Panc1 (cell line): Measurements from ENCODE around the gene GBP3. TPM values are rescaled to one million over a fixed set of nuclear protein-coding genes. Genes with fewer than 3 reads are reported as not detected.
"Not testable (repeated sequence)": the region's sequence is repeated elsewhere in the genome, so short reads cannot be mapped to it uniquely, and the experiment has no call there.

Source experiments
- ATAC-seq: fragments of 200-7000 bp; cut with Tn5 transposase; 2 replicates; pipeline ENCODE4 v1.9.1; 2020; ENCODE audit warnings: mild to moderate bottlenecking, moderate library complexity
- BruUV-seq: library from RNA; stranded (reverse); fragments of 400-500 nt; replicated peaks from 2 replicates; lab custom pipeline; 2021; lab: Mats Ljungman, UMichigan
- CTCF ChIA-PET: fragments of 300-600 bp; sonication (Branson Sonifier 250); formaldehyde crosslinking; loops from one replicate; lab custom pipeline; 2022; ENCODE audit warnings: antibody characterized with exemption; lab: Charles Lee
- POLR2A ChIA-PET: fragments of 300-600 bp; sonication (Branson Sonifier 250); formaldehyde crosslinking; loops from one replicate; lab custom pipeline; 2022; ENCODE audit warnings: antibody characterized with exemption; lab: Charles Lee
- DNase-seq: peaks from one replicate; pipeline ENCODE4 v3.0.0-alpha.2; 2010; ENCODE audit warnings: low read depth, low spot score
- H3K27ac ChIP-seq: 2 replicates; pipeline ENCODE4 v1.5.1; 2011; ENCODE audit warnings: mild to moderate bottlenecking, low read length, inconsistent platforms
- H3K27me3 ChIP-seq: fragments of 200-500 bp; sonication (Bioruptor generic); 2 replicates; pipeline ENCODE4 v1.6.0; 2014; ENCODE audit warnings: low read length, inconsistent platforms; ENCODE audit not compliant: control insufficient read depth, insufficient read depth
- H3K36me3 ChIP-seq: fragments of 200-500 bp; sonication (Bioruptor generic); 2 replicates; pipeline ENCODE4 v1.5.1; 2014; ENCODE audit warnings: inconsistent platforms, mild to moderate bottlenecking, low read length, moderate library complexity; ENCODE audit not compliant: control insufficient read depth, insufficient read depth
- H3K4me1 ChIP-seq: 2 replicates; pipeline ENCODE4 v1.5.1; 2011; ENCODE audit warnings: inconsistent platforms, mild to moderate bottlenecking, low read length, moderate library complexity; ENCODE audit not compliant: control insufficient read depth, insufficient read depth
- H3K4me3 ChIP-seq, 2 experiments: 2 replicates each; pipeline ENCODE4 v1.5.1; 2011 to 2012; ENCODE audit warnings: low read depth in 2 of 2, low read length in 2 of 2, mild to moderate bottlenecking in 2 of 2, inconsistent platforms in 1 of 2, moderate library complexity in 1 of 2
- H3K9me3 ChIP-seq: fragments of 200-500 bp; sonication (Bioruptor generic); 2 replicates; pipeline ENCODE4 v1.5.1; 2014; ENCODE audit warnings: low read depth, mild to moderate bottlenecking, inconsistent platforms, low read length, moderate library complexity; ENCODE audit not compliant: control insufficient read depth, insufficient read depth
- CTCF ChIP-seq: fragments of 450-650 bp; IDR thresholded peaks from 2 replicates; pipeline ENCODE4 v1.5.1; 2017; ENCODE audit warnings: mild to moderate bottlenecking
- POLR2AphosphoS5 ChIP-seq: IDR thresholded peaks from 2 replicates; pipeline ENCODE4 v1.6.1; 2012; ENCODE audit warnings: mild to moderate bottlenecking, low read depth, low read length, moderate library complexity
- SIN3A ChIP-seq: IDR thresholded peaks from 2 replicates; pipeline ENCODE4 v1.6.1; 2012; ENCODE audit warnings: low read depth, mild to moderate bottlenecking, low read length, moderate library complexity, borderline replicate concordance; ENCODE audit not compliant: insufficient read depth
- TCF7L2 ChIP-seq: IDR thresholded peaks from 2 replicates; pipeline ENCODE4 v1.6.1; 2011; ENCODE audit warnings: mild to moderate bottlenecking, low read depth, low read length, inconsistent platforms
- in situ Hi-C: cut with HindIII; loops from 2 replicates; pipeline ENCODE4 v1.10.0; 2016; ENCODE audit warnings: low sequenced_read_pairs, low pct_unique_long_range_greater_than_20kb
- intact Hi-C: fragments of 100-400 bp; cut with micrococcal nuclease; formaldehyde crosslinking; loops from one replicate; pipeline ENCODE4 v1.10.0; 2022; ENCODE audit not compliant: unreplicated experiment
- total RNA-seq: library from RNA; stranded (reverse); gene quantifications from one replicate; pipeline ENCODE4 v1.2.1, GENCODE V29; 2021; ENCODE audit not compliant: unreplicated experiment
- TF ChIP-seq, protein P1 (sequence below), 2 experiments: IDR thresholded peaks; 2 replicates each; pipeline ENCODE4 v1.6.1; 2011 to 2012; ENCODE audit warnings: low read depth in 2 of 2, control low read depth in 1 of 2, low read length in 1 of 2, mild to moderate bottlenecking in 1 of 2, moderate library complexity in 1 of 2; ENCODE audit not compliant: insufficient read depth in 1 of 2

The GBP3 gene
- total RNA-seq, 1 experiment from 2014 or later = 2.5 TPM

GRCh38 chr1:89025928-89026327 is 3.3 kb upstream of the GBP3 start:
- no peak overlapping the region for H3K27ac ChIP-seq
- no TSS peak for BruUV-seq
- ATAC-seq = no peak
- no peaks in the 10 kb centered on the region for H3K36me3 ChIP-seq
- ChIA-PET CTCF (no interaction called here), POLR2A (no interaction called here)
- H3K9me3 ChIP-seq = no peaks in the 10 kb centered on the region
- intact Hi-C loops = no loop called here
- H3K4me1 ChIP-seq = no peaks in the 10 kb centered on the region
- DNase-seq = no peak
- no peaks in the 10 kb centered on the region for H3K27me3 ChIP-seq
- H3K4me3 ChIP-seq = no peak overlapping the region
- in situ Hi-C loops = no loop called here
- TF ChIP-seq, protein P1, sequence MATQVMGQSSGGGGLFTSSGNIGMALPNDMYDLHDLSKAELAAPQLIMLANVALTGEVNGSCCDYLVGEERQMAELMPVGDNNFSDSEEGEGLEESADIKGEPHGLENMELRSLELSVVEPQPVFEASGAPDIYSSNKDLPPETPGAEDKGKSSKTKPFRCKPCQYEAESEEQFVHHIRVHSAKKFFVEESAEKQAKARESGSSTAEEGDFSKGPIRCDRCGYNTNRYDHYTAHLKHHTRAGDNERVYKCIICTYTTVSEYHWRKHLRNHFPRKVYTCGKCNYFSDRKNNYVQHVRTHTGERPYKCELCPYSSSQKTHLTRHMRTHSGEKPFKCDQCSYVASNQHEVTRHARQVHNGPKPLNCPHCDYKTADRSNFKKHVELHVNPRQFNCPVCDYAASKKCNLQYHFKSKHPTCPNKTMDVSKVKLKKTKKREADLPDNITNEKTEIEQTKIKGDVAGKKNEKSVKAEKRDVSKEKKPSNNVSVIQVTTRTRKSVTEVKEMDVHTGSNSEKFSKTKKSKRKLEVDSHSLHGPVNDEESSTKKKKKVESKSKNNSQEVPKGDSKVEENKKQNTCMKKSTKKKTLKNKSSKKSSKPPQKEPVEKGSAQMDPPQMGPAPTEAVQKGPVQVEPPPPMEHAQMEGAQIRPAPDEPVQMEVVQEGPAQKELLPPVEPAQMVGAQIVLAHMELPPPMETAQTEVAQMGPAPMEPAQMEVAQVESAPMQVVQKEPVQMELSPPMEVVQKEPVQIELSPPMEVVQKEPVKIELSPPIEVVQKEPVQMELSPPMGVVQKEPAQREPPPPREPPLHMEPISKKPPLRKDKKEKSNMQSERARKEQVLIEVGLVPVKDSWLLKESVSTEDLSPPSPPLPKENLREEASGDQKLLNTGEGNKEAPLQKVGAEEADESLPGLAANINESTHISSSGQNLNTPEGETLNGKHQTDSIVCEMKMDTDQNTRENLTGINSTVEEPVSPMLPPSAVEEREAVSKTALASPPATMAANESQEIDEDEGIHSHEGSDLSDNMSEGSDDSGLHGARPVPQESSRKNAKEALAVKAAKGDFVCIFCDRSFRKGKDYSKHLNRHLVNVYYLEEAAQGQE (IDR thresholded peaks at IDR 0.05; ENCODE audit: insufficient read depth in 1 of 2, low read depth in 2 of 2, low read length in 1 of 2) = no peak
- TF ChIP-seq POLR2AphosphoS5 (no peak), TCF7L2 (no peak), SIN3A (no peak), CTCF (no peak)

DNA sequence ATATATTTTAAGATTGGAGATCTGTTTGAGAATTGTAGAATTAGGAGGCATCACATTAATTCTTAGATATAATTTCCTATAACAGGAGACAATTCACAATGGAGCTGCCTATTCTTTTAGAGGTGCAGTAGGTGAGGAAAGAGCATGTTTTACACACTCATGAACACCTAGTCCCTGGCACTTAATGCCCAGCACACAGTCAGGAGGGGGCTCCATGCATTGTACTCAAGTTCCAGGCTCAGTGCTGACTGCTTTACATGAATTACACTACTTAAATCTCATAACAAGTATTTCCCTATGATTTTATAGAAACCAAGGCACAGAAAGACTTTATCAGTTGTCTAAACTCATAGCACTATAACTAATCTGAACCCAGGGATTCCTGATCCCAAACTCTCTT is 360 bp upstream of the GBP3 start:
- DNase-seq (no peak), ATAC-seq (no peak)
- no TSS peak for BruUV-seq
- H3K36me3 ChIP-seq = no peaks in the 10 kb centered on the region
- H3K27ac ChIP-seq = 0 out of 2 replicates have a peak overlapping the region, but pooled peaks have one; percentile 32
- ChIA-PET POLR2A (no interaction called here), CTCF (no interaction called here)
- in situ Hi-C loops = no loop called here
- H3K27me3 ChIP-seq = no peaks in the 10 kb centered on the region
- no peaks in the 10 kb centered on the region for H3K4me1 ChIP-seq
- TF ChIP-seq, protein P1 (IDR thresholded peaks at IDR 0.05; ENCODE audit: insufficient read depth in 1 of 2, low read depth in 2 of 2, low read length in 1 of 2) = no peak
- TF ChIP-seq TCF7L2 (no peak), SIN3A (no peak), POLR2AphosphoS5 (no peak), CTCF (no peak)
- peak overlapping the region in 1 of 2 experiments; percentile 29; a peak in 2 of 4 replicates for H3K4me3 ChIP-seq
- H3K9me3 ChIP-seq = no peaks in the 10 kb centered on the region
- intact Hi-C loops = no loop called here

DNA sequence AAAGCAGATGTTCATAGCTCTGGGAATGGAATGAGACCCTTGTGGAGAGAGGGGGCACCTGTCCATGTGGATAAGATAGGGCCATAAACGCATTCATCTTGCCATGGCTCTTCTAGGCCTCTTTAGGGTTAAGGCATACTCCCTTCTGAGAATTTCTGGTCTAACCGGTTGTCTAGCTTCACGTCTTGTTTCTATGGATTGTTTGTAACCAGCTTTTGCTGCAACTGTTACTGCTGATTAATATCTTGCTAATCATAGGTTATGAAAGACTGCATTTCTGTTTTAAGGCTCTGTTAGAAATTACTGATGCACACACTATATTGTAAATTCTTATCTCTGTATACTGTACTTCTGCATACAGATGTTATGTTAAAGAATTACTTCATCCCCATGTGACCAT is 4.3 kb downstream of the GBP3 start:
- CTCF ChIA-PET, H3K27ac ChIP-seq, H3K36me3 ChIP-seq: not testable (repeated sequence)

More for the DNA sequence above, 4.3 kb downstream of the GBP3 start:
- ATAC-seq, DNase-seq, H3K4me3 ChIP-seq, H3K27me3 ChIP-seq, H3K4me1 ChIP-seq, BruUV-seq, intact Hi-C loops, POLR2A ChIA-PET, in situ Hi-C loops, H3K9me3 ChIP-seq: not testable (repeated sequence)
